Fibroblast of villous mesenchyme (primary cell): ENCODE data around the gene DOCK2. TPM values are rescaled to one million over a fixed set of nuclear protein-coding genes. Genes with fewer than 3 reads are reported as not detected.
A peak's percentile ranks its signal among the peaks of the same experiment; 100 is the strongest.

Experiments
- DNase-seq: peaks from one replicate; pipeline ENCODE4 v3.0.0-alpha.2; 2010; ENCODE audit warnings: low read depth
- H3K4me3 ChIP-seq: 2 replicates; pipeline ENCODE4 v1.5.1; 2011; ENCODE audit warnings: low read depth, mild to moderate bottlenecking, low read length
- CTCF ChIP-seq: IDR thresholded peaks from 2 replicates; pipeline ENCODE4 v1.5.1; 2012; ENCODE audit warnings: low read depth, mild to moderate bottlenecking, low read length; ENCODE audit not compliant: insufficient read depth
- total RNA-seq: library from RNA; depleted of rRNA; stranded (reverse); fragments of >200 nt; gene quantifications from 2 replicates; pipeline ENCODE4 v1.2.3, GENCODE V29; 2012

DOCK2 gene
- total RNA-seq, 1 donor = 7.3 TPM

DNA sequence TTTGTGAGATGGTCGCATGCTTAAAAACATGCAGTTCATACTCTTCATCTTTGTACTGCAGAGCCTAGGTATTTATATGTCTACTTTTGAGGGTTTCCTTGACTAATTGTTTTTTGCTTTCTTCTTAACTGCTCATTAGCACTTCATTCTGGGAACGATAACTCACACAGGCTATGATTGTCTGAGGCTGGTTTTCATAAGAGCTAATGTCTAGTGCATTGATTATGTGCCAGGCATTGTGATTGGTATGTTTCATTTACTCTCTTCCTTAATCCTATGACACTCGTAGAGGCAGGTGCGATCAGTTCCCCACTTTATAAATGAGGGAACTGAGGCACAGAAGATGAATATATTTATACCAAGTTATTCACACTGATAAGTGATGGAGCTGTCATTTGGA, 249.6 kb downstream of the DOCK2 start:
- no peak for TF ChIP-seq CTCF
- DNase-seq = no peak
- H3K4me3 ChIP-seq = no peak overlapping the region

- no peak overlapping the region for H3K4me3 ChIP-seq
- no peak for TF ChIP-seq CTCF
- peak; percentile 46 for DNase-seq
Measured at GRCh38 chr5:169889572-169889971, 252.5 kb downstream of the DOCK2 start.

DNA sequence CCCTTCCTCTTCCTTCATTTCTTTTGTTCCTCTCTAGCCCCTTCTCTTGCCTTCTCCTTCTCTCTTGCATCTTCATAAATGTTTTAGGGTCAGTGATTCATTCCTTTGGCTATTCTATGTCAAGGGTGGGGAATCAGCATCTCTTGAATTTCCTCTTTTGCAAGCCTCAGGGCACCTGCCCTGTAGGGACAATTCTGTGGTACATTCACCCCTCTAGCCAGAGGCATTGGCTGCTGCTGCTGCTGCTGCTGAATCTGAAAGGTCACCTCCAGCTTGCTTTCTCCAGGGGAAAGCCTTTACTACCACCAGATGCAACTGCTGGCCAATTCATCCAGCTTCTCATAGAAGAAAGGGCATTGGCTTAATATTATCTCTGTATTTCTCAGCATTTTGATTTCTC, 255.9 kb downstream of the DOCK2 start:
- H3K4me3 ChIP-seq = no peak overlapping the region
- DNase-seq = no peak
- no peak for TF ChIP-seq CTCF

GRCh38 chr5:169893571-169893970, 256.5 kb downstream of the DOCK2 start:
- no peak for DNase-seq
- H3K4me3 ChIP-seq = no peak overlapping the region
- TF ChIP-seq CTCF = no peak

- no peak for DNase-seq
- TF ChIP-seq CTCF = no peak
Measured at GRCh38 chr5:169895926-169896325, 258.9 kb downstream of the DOCK2 start.

DNA sequence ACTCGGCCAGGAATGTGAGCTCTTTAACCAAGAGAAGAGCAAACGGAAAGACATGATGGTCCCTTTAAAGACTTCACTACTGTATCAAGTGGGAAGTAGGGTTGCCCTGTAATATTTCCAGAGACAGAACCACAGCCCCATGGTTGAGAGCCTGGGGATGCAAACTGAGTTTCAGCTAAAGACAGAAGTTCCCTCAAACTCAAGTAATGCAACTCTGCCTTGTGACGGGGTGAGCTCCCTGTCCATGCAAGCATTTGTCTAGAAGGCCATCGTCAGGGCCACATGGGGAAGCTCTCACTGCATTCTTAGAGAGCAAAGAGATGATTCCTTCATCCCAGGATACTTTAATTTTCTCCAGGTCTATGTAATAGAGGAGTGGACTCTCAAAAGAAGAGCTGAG, 260.4 kb downstream of the DOCK2 start:
- TF ChIP-seq CTCF = no peak
- no peak for DNase-seq
- no peak overlapping the region for H3K4me3 ChIP-seq

More at GRCh38 chr5:169895926-169896325, 258.9 kb downstream of the DOCK2 start:
- no peak overlapping the region for H3K4me3 ChIP-seq

DNA sequence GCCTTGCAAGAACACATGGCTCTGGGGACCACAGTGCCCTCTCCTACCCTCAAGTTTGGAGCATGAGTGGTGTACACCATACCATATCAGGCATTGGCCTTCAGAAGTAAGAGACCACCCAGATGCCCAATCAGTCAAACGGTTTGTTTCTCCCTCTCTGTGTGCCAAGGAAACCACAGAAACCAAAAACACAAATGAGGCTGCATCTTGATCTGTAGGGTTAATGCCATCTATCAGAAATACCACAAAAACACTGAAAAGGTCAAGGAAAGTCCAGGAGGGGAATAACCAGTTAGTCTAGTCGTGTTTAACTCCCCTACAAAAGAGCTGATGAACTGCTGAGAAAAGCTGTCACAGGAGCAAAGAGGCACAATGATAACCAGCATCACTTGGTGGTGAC, 264.8 kb downstream of the DOCK2 start:
- H3K4me3 ChIP-seq = no peak overlapping the region
- TF ChIP-seq CTCF = no peak
- no peak for DNase-seq
